GM23338 (cell line): Measurements from ENCODE around the gene LIME1.

Experiments
- CREB1 ChIP-seq: fragments of 250-450 bp; sonication (Bioruptor Pico); IDR thresholded peaks from 2 replicates; pipeline ENCODE4 v1.5.0; 2020; ENCODE audit warnings: low read depth, mild to moderate bottlenecking, moderate library complexity
- CTCF ChIP-seq, 2 experiments: fragments of 200-600 bp in 1 of 2; sonication (generic) in 1 of 2; conservative IDR thresholded peaks; 2 replicates each; pipeline versions ENCODE4 v1.5.1 to v1.6.1; 2016 to 2017; ENCODE audit warnings: antibody characterized with exemption in 2 of 2, low read depth in 2 of 2, mild to moderate bottlenecking in 2 of 2, moderate library complexity in 1 of 2
- EZH2 ChIP-seq: fragments of 200-600 bp; sonication (generic); IDR thresholded peaks from one replicate; pipeline ENCODE4 v1.8.0; 2017; ENCODE audit warnings: antibody characterized with exemption, mild to moderate bottlenecking, low read depth; ENCODE audit not compliant: unreplicated experiment
- EZH2phosphoT487 ChIP-seq: fragments of 200-600 bp; sonication (generic); IDR thresholded peaks from one replicate; pipeline ENCODE4 v1.8.1; 2018; ENCODE audit warnings: antibody characterized with exemption; ENCODE audit not compliant: unreplicated experiment
- JUNB ChIP-seq: IDR thresholded peaks from one replicate; pipeline ENCODE4 v1.6.1; 2016; ENCODE audit warnings: antibody characterized with exemption; ENCODE audit not compliant: unreplicated experiment
- POLR2AphosphoS5 ChIP-seq: IDR thresholded peaks from 2 replicates; pipeline ENCODE4 v1.6.1; 2016; ENCODE audit warnings: antibody characterized with exemption, low read depth
- REST ChIP-seq: IDR thresholded peaks from one replicate; pipeline ENCODE4 v1.6.1; 2018; ENCODE audit warnings: antibody characterized with exemption; ENCODE audit not compliant: unreplicated experiment
- STAT1 ChIP-seq: IDR thresholded peaks from one replicate; pipeline ENCODE4 v1.6.1; 2016; ENCODE audit warnings: antibody characterized with exemption; ENCODE audit not compliant: unreplicated experiment
- ZNF114 ChIP-seq: fragments of 250-450 bp; sonication (Bioruptor Pico); IDR thresholded peaks from 2 replicates; pipeline ENCODE4 v1.5.0; 2020; ENCODE audit warnings: mild to moderate bottlenecking, moderate library complexity
- ZNF331 ChIP-seq: fragments of 250-450 bp; sonication (Bioruptor Pico); IDR thresholded peaks from 2 replicates; pipeline ENCODE4 v1.5.0; 2020; ENCODE audit warnings: low read depth, mild to moderate bottlenecking, moderate library complexity

- TF ChIP-seq CTCF (conservative IDR thresholded peaks at IDR 0.05; ENCODE audit: low read depth in 2 of 2) (peak in 1 of 2 experiments; percentile 24; a peak in 1 of 4 replicates), EZH2phosphoT487 (no peak), POLR2AphosphoS5 (no peak), EZH2 (no peak), ZNF114 (CRISPR knock-in tag) (no peak), REST (no peak), STAT1 (no peak), JUNB (no peak), CREB1 (CRISPR knock-in tag) (no peak), ZNF331 (no peak)
Observed at GRCh38 chr20:63782051-63782471, 45.6 kb downstream of the LIME1 start.
